GDM1 (cell line): ENCODE data around the gene FOLH1.
"Not testable (repeated sequence)": the region's sequence is repeated elsewhere in the genome, so short reads cannot be mapped to it uniquely, and the experiment has no call there.

Source experiments
- DNase-seq: peaks from one replicate; lab custom pipeline; 2025; lab: John Stamatoyannopoulos, UW

Gene FOLH1

GRCh38 chr11:49208006-49208721, at the start of gene FOLH1:
TSS of gene FOLH1 (minus strand) at chr11:49208602. CDS start at chr11:49208409, 193 bp downstream.
- DNase-seq: no peak

GRCh38 chr11:49255148-49255547, 46.7 kb upstream of the FOLH1 start:
- not testable (repeated sequence) for DNase-seq

GRCh38 chr11:49251212-49251611, 42.8 kb upstream of the FOLH1 start:
- DNase-seq: not testable (repeated sequence)

- not testable (repeated sequence) for DNase-seq
Measured at GRCh38 chr11:49250398-49251115, 42.2 kb upstream of the FOLH1 start.

GRCh38 chr11:49249363-49249762, 41.0 kb upstream of the FOLH1 start:
- not testable (repeated sequence) for DNase-seq

GRCh38 chr11:49233685-49234084, 25.3 kb upstream of the FOLH1 start:
- not testable (repeated sequence) for DNase-seq

- DNase-seq: not testable (repeated sequence)
Measured at GRCh38 chr11:49233019-49233418, 24.6 kb upstream of the FOLH1 start.

- DNase-seq: not testable (repeated sequence)
Measured at GRCh38 chr11:49231725-49232124, 23.3 kb upstream of the FOLH1 start.

- not testable (repeated sequence) for DNase-seq
Measured at GRCh38 chr11:49230534-49230933, 22.1 kb upstream of the FOLH1 start.

- DNase-seq: not testable (repeated sequence)
Measured at GRCh38 chr11:49230001-49230400, 21.6 kb upstream of the FOLH1 start.

GRCh38 chr11:49229136-49229535, 20.7 kb upstream of the FOLH1 start:
- DNase-seq: not testable (repeated sequence)

GRCh38 chr11:49225255-49225785, 16.9 kb upstream of the FOLH1 start:
- DNase-seq: not testable (repeated sequence)

- no peak for DNase-seq
Measured at GRCh38 chr11:49221112-49221511, 12.7 kb upstream of the FOLH1 start.

- DNase-seq: no peak
Measured at GRCh38 chr11:49213026-49213560, 4.7 kb upstream of the FOLH1 start.

- DNase-seq: not testable (repeated sequence)
Measured at GRCh38 chr11:49206999-49207398, 1.4 kb downstream of the FOLH1 start.

- DNase-seq: no peak
Measured at GRCh38 chr11:49202287-49202976, 6.0 kb downstream of the FOLH1 start.

GRCh38 chr11:49196775-49197174, 11.6 kb downstream of the FOLH1 start:
- not testable (repeated sequence) for DNase-seq

GRCh38 chr11:49196002-49196401, 12.4 kb downstream of the FOLH1 start:
- not testable (repeated sequence) for DNase-seq

GRCh38 chr11:49190287-49190686, 18.1 kb downstream of the FOLH1 start:
- not testable (repeated sequence) for DNase-seq

- not testable (repeated sequence) for DNase-seq
Measured at GRCh38 chr11:49186225-49186624, 22.2 kb downstream of the FOLH1 start.

- not testable (repeated sequence) for DNase-seq
Measured at GRCh38 chr11:49185597-49185996, 22.8 kb downstream of the FOLH1 start.

GRCh38 chr11:49184756-49185155, 23.6 kb downstream of the FOLH1 start:
- DNase-seq: not testable (repeated sequence)
